ENCODE data around the gene AGPAT3.

The AGPAT3 gene

GRCh38 chr21:43865540-43866259 is 677 bp downstream of the AGPAT3 start:
- peak; percentile 34 to 71 (median 54) for DNase-seq

- DNase-seq, result peak in 3 of 4 experiments; percentile 24 to 43 (median 34)
Measured at GRCh38 chr21:43866260-43866629, 1.2 kb downstream of the AGPAT3 start.

GRCh38 chr21:43866659-43867331 is 1.8 kb downstream of the AGPAT3 start:
- no peak for DNase-seq

GRCh38 chr21:43867332-43867703 is 2.3 kb downstream of the AGPAT3 start:
- DNase-seq, result no peak

- DNase-seq, result no peak
Measured at GRCh38 chr21:43867948-43868347, 2.9 kb downstream of the AGPAT3 start.

GRCh38 chr21:43868461-43868860 is 3.4 kb downstream of the AGPAT3 start:
- no peak for DNase-seq

- no peak for DNase-seq
Measured at GRCh38 chr21:43869486-43870325, 4.7 kb downstream of the AGPAT3 start.

GRCh38 chr21:43871487-43871886 is 6.5 kb downstream of the AGPAT3 start:
- no peak for DNase-seq

GRCh38 chr21:43872531-43873197 is 7.6 kb downstream of the AGPAT3 start:
- peak; percentile 48 to 76 (median 74) for DNase-seq

GRCh38 chr21:43873673-43874072 is 8.7 kb downstream of the AGPAT3 start:
- no peak for DNase-seq

GRCh38 chr21:43874085-43874805 is 9.2 kb downstream of the AGPAT3 start:
- no peak for DNase-seq

GRCh38 chr21:43876605-43877004 is 11.6 kb downstream of the AGPAT3 start:
- DNase-seq, result no peak

GRCh38 chr21:43877936-43878575 is 13.0 kb downstream of the AGPAT3 start:
- no peak for DNase-seq

- no peak for DNase-seq
Measured at GRCh38 chr21:43879348-43880110, 14.5 kb downstream of the AGPAT3 start.

GRCh38 chr21:43880111-43880985 is 15.3 kb downstream of the AGPAT3 start:
- DNase-seq, result peak; percentile 24 to 52 (median 49)

GRCh38 chr21:43881283-43881682 is 16.3 kb downstream of the AGPAT3 start:
- no peak for DNase-seq

GRCh38 chr21:43881935-43882334 is 16.9 kb downstream of the AGPAT3 start:
- DNase-seq, result no peak

- DNase-seq, result no peak
Measured at GRCh38 chr21:43882952-43883545, 18.0 kb downstream of the AGPAT3 start.

All from suppressor macrophage (primary cell).